Measurements from ENCODE around the gene SUPT4H1. TPM values are rescaled to one million over a fixed set of nuclear protein-coding genes. Genes with fewer than 3 reads are reported as not detected.

Gene SUPT4H1
- total and polyA plus RNA-seq, 2 experiments from 2014 or later, result 82.2 to 83.7 TPM

- TF ChIP-seq REST (IDR thresholded peaks at IDR 0.05; ENCODE audit: unreplicated experiment), result no peak
- TF ChIP-seq ZNF331 (CRISPR knock-in tag; IDR thresholded peaks at IDR 0.05; ENCODE audit: low read depth), result no peak
Measured at GRCh38 chr17:58383892-58384462, 32.0 kb upstream of the SUPT4H1 start (continued).

- no peaks in the 10 kb centered on the region for H3K36me3 ChIP-seq (ENCODE audit: insufficient read depth)
- Mint-ChIP-seq H3K4me1 (peaks cover 12% of the 10 kb centered on the region), H3K27me3 (ENCODE audit: insufficient read depth, low read depth, poor library complexity) (no peaks in the 10 kb centered on the region), H3K27ac (no peak overlapping the region), H3K36me3 (ENCODE audit: low read depth) (no peaks in the 10 kb centered on the region), H3K4me3 (no peak overlapping the region), H3K9me3 (no peaks in the 10 kb centered on the region)
- ATAC-seq, result no peak
- H3K4me2 ChIP-seq, result no peak overlapping the region
- H3K79me2 ChIP-seq (replicated peaks; ENCODE audit: insufficient read depth), result no peaks in the 10 kb centered on the region
- H3K9me2 ChIP-seq (ENCODE audit: insufficient read depth), result no peaks in the 10 kb centered on the region; the same call in 1 of the 2 replicates
- H3K27me3 ChIP-seq (ENCODE audit: insufficient read depth), result no peaks in the 10 kb centered on the region
- no peak overlapping the region for H3K27ac ChIP-seq (ENCODE audit: low read depth)
- H3F3A ChIP-seq (replicated peaks; ENCODE audit: low read depth), result no peaks in the 10 kb centered on the region
- peaks cover under 1% of the 10 kb centered on the region; the same call in 1 of the 2 replicates for H3K4me1 ChIP-seq (ENCODE audit: insufficient read depth)
- no peak for DNase-seq (ENCODE audit: low spot score)
- H2AFZ ChIP-seq, result no peak overlapping the region
- no peak overlapping the region for H3K4me3 ChIP-seq
- no peaks in the 10 kb centered on the region for H4K20me1 ChIP-seq (replicated peaks; ENCODE audit: insufficient read depth)
- no peak for TF ChIP-seq ZNF114 (CRISPR knock-in tag; IDR thresholded peaks at IDR 0.05)
- TF ChIP-seq EZH2phosphoT487 (IDR thresholded peaks at IDR 0.05; ENCODE audit: unreplicated experiment), result no peak
- no peak for TF ChIP-seq ETS1 (IDR thresholded peaks at IDR 0.05)
- no peak for TF ChIP-seq ZNF331 (CRISPR knock-in tag; IDR thresholded peaks at IDR 0.05; ENCODE audit: low read depth)
- no peak for TF ChIP-seq NANOG (IDR thresholded peaks at IDR 0.05; ENCODE audit: borderline replicate concordance)
- no peak for TF ChIP-seq EZH2 (IDR thresholded peaks at IDR 0.05; ENCODE audit: low read depth, unreplicated experiment)
- no peak for TF ChIP-seq CREB1 (CRISPR knock-in tag; IDR thresholded peaks at IDR 0.05; ENCODE audit: low read depth)
- TF ChIP-seq POLR2AphosphoS5 (IDR thresholded peaks at IDR 0.05; ENCODE audit: low read depth), result no peak
- TF ChIP-seq JUNB (IDR thresholded peaks at IDR 0.05; ENCODE audit: unreplicated experiment), result no peak
- TF ChIP-seq REST (IDR thresholded peaks at IDR 0.05; ENCODE audit: unreplicated experiment), result no peak
Measured at GRCh38 chr17:58382872-58383242, 30.9 kb upstream of the SUPT4H1 start.
